HepG2 (cell line): ENCODE data around the gene MTHFD1L. TPM values are rescaled to one million over a fixed set of nuclear protein-coding genes. Genes with fewer than 3 reads are reported as not detected.

Experiments
- ATAC-seq: fragments of 200-7000 bp; cut with Tn5 transposase; 3 replicates; pipeline ENCODE4 v1.9.1; 2020; ENCODE audit warnings: mild to moderate bottlenecking, moderate library complexity
- BruUV-seq: library from RNA; stranded (reverse); fragments of 400-500 nt; replicated peaks from 2 replicates; lab custom pipeline; 2021; lab: Mats Ljungman, UMichigan
- CTCF ChIA-PET: fragments of 300-600 bp; formaldehyde crosslinking; extraction: SDS; loops from one replicate; lab custom pipeline; 2021; ENCODE audit warnings: low total read pairs, inconsistent platforms, low intra/inter-chr PET ratio; lab: Yijun Ruan, JAX
- POLR2A ChIA-PET: fragments of 350-600 bp; sonication (Branson Sonifier 250); formaldehyde crosslinking; loops from one replicate; lab custom pipeline; 2020; ENCODE audit warnings: antibody characterized with exemption, inconsistent platforms; lab: Yijun Ruan, JAX
- DNase-seq: peaks from one replicate; pipeline ENCODE4 v3.0.0-alpha.2; 2015; ENCODE audit warnings: low spot score
- FAIRE-seq: peaks from 3 replicates; lab custom pipeline; 2011; peaks lifted over from hg19 to GRCh38; lab: Jason Lieb, UNC
- H2AFZ ChIP-seq: one replicate; pipeline ENCODE4 v1.6.1; 2011; ENCODE audit warnings: low read length, inconsistent platforms
- H3K27ac ChIP-seq: fragments of 300-600 bp; 3 replicates; pipeline ENCODE4 v1.8.0; 2011; ENCODE audit warnings: mixed run types, mild to moderate bottlenecking, mixed read lengths, low read length, inconsistent platforms; ENCODE audit not compliant: insufficient read depth; ENCODE audit errors: extremely low read length
- H3K27me3 ChIP-seq, 2 experiments: fragments of 200-600 bp in 1 of 2; 2 replicates in 1 of 2; 3 replicates in 1 of 2; pipeline versions ENCODE4 v1.6.0 to v1.8.0; 2011; ENCODE audit warnings: low read length in 2 of 2, mild to moderate bottlenecking in 2 of 2, moderate library complexity in 2 of 2, inconsistent platforms in 1 of 2; ENCODE audit not compliant: insufficient read depth in 2 of 2, control insufficient read depth in 1 of 2
- H3K36me3 ChIP-seq, 2 experiments: fragments of 200-600 bp in 1 of 2; replicated peaks in 1 of 2; 2 replicates in 1 of 2; 3 replicates in 1 of 2; pipeline versions ENCODE4 v1.5.1 to v1.8.0; 2011; ENCODE audit warnings: low read length in 2 of 2, inconsistent platforms in 1 of 2; ENCODE audit not compliant: insufficient read depth in 2 of 2, control insufficient read depth in 1 of 2
- H3K4me1 ChIP-seq: 2 replicates; pipeline ENCODE4 v1.5.1; 2012; ENCODE audit warnings: low read length, inconsistent platforms; ENCODE audit not compliant: insufficient read depth
- H3K4me2 ChIP-seq: 2 replicates; pipeline ENCODE4 v1.6.0; 2011; ENCODE audit warnings: low read depth, low read length, inconsistent platforms
- H3K4me3 ChIP-seq, 3 experiments: fragments of 200-600 bp in 1 of 3; sonication (generic), shearing (Covaris generic) in 1 of 3; replicated peaks in 1 of 3; 2 replicates each; pipeline ENCODE4 v1.5.1; 2011 to 2016; ENCODE audit warnings: low read length in 3 of 3, inconsistent platforms in 2 of 3, low read depth in 2 of 3, mild to moderate bottlenecking in 2 of 3, control low read depth in 1 of 3, mixed read lengths in 1 of 3; ENCODE audit not compliant: insufficient read depth in 1 of 3
- H3K79me2 ChIP-seq: one replicate; pipeline ENCODE4 v1.6.1; 2011; ENCODE audit warnings: low read length, inconsistent platforms; ENCODE audit not compliant: insufficient read depth
- H3K9ac ChIP-seq: 2 replicates; pipeline ENCODE4 v1.6.0; 2011; ENCODE audit warnings: mild to moderate bottlenecking, low read depth, low read length, inconsistent platforms; ENCODE audit not compliant: insufficient read depth
- H3K9me3 ChIP-seq: 2 replicates; pipeline ENCODE4 v1.5.1; 2012; ENCODE audit warnings: mild to moderate bottlenecking, low read length
- H4K20me1 ChIP-seq: 2 replicates; pipeline ENCODE4 v1.6.0; 2011; ENCODE audit warnings: inconsistent platforms, mild to moderate bottlenecking, low read length, moderate library complexity; ENCODE audit not compliant: insufficient read depth
- MEIS2 ChIP-seq: sonication (generic); formaldehyde crosslinking; IDR thresholded peaks from 2 replicates; pipeline ENCODE4 v1.9.0; 2021; ENCODE audit warnings: mild to moderate bottlenecking, missing genetic modification reagents
- RBM22 ChIP-seq: fragments of 200-400 bp; formaldehyde crosslinking; optimal IDR thresholded peaks from 2 replicates; pipeline ENCODE3; 2017; ENCODE audit warnings: mild to moderate bottlenecking, low read length, moderate library complexity
- RXRB ChIP-seq: IDR thresholded peaks from 2 replicates; pipeline ENCODE4 v1.6.1; 2016; ENCODE audit warnings: borderline replicate concordance, missing genetic modification reagents, missing compliant biosample characterization
- ZFX ChIP-seq: sonication (generic); formaldehyde crosslinking; IDR thresholded peaks from 2 replicates; pipeline ENCODE4 v1.4.0; 2020; ENCODE audit warnings: mild to moderate bottlenecking, low read depth, missing genetic modification reagents, moderate library complexity
- ZNF44 ChIP-seq: sonication (generic); formaldehyde crosslinking; IDR thresholded peaks from 2 replicates; pipeline ENCODE4 v1.5.1; 2020; ENCODE audit warnings: mild to moderate bottlenecking, missing genetic modification reagents
- ZNF549 ChIP-seq: sonication (generic); formaldehyde crosslinking; IDR thresholded peaks from 2 replicates; pipeline ENCODE4 v1.5.0; 2020; ENCODE audit warnings: missing genetic modification reagents
- WGBS: methylation state at CpG from one replicate; pipeline ENCODE4 v1.1.6; 2017; ENCODE audit warnings: low lambda C conversion rate; 5-methylcytosine and 5-hydroxymethylcytosine counted together
- in situ Hi-C: cut with HindIII; loops from 2 replicates; pipeline ENCODE4 v1.10.0; 2017; ENCODE audit warnings: low pct_unique_long_range_greater_than_20kb; ENCODE audit not compliant: extremely low pct_ligation_motif_present
- intact Hi-C: fragments of 100-400 bp; cut with micrococcal nuclease; formaldehyde crosslinking; loops from one replicate; pipeline ENCODE4 v1.10.0; 2022; ENCODE audit not compliant: unreplicated experiment
- polyA plus RNA-seq, 8 experiments: library from polyadenylated mRNA; depleted of rRNA in 3 of 8; stranded (reverse) in 7 of 8; unstranded in 1 of 8; fragments of >200 nt; fragmentation: Illumina TruSeq in 4 of 8; extraction: Trizol in 4 of 8; gene quantifications; 2 replicates each; pipeline versions ENCODE4 v1.2.1 to v1.2.3, GENCODE V29; 2011 to 2016; ENCODE audit warnings: low read depth in 4 of 8, missing spikeins in 1 of 8, mixed read lengths in 1 of 8; ENCODE audit not compliant: insufficient read depth in 1 of 8
- total RNA-seq, 5 experiments: library from RNA; depleted of rRNA; stranded (reverse); fragments of >200 nt; fragmentation: Illumina TruSeq; extraction: Trizol; gene quantifications; 2 replicates each; pipeline ENCODE4 v1.2.3, GENCODE V29; 2016; ENCODE audit warnings: low read depth in 1 of 5
- TF ChIP-seq, protein P1 (sequence below): sonication (generic); formaldehyde crosslinking; IDR thresholded peaks from 2 replicates; pipeline ENCODE4 v1.5.1; 2020; ENCODE audit warnings: missing genetic modification reagents, mild to moderate bottlenecking, borderline replicate concordance
- TF ChIP-seq, protein P2 (sequence below), 2 experiments: sonication (generic) in 1 of 2; formaldehyde crosslinking in 1 of 2; IDR thresholded peaks; 2 replicates each; pipeline versions ENCODE4 v1.6.1 to v1.9.0; 2014 to 2022; ENCODE audit warnings: antibody characterized with exemption in 1 of 2, borderline replicate concordance in 1 of 2, inconsistent platforms in 1 of 2, low read depth in 1 of 2, missing genetic modification reagents in 1 of 2

MTHFD1L gene
- total and polyA plus RNA-seq, 2 of the 13 experiments (the other 11 are each of a cell fraction or from before 2014, with no cell fraction given): 24.0 to 39.6 TPM

- Histone ChIP-seq H3K27ac (no peak overlapping the region), H3K4me1 (peaks cover 42% of the 10 kb centered on the region), H3K4me3 (no peak overlapping the region), H4K20me1 (no peaks in the 10 kb centered on the region), H2AFZ (no peak overlapping the region), H3K27me3 (no peaks in the 10 kb centered on the region), H3K36me3 (no peaks in the 10 kb centered on the region), H3K9me3 (no peaks in the 10 kb centered on the region), H3K4me2 (no peak overlapping the region), H3K9ac (no peak overlapping the region), H3K79me2 (no peaks in the 10 kb centered on the region)
- intact Hi-C loops: no loop called here
- FAIRE-seq: no peak
- no TSS peak for BruUV-seq
- no peak for ATAC-seq
- CTCF ChIA-PET: no interaction called here
- TF ChIP-seq ZFX (no peak), ZNF549 (CRISPR knock-in tag) (no peak), RBM22 (peak; percentile 18), ZNF44 (CRISPR knock-in tag) (no peak), MEIS2 (CRISPR knock-in tag) (no peak), RXRB (CRISPR knock-in tag) (no peak)
- TF ChIP-seq, protein P1, sequence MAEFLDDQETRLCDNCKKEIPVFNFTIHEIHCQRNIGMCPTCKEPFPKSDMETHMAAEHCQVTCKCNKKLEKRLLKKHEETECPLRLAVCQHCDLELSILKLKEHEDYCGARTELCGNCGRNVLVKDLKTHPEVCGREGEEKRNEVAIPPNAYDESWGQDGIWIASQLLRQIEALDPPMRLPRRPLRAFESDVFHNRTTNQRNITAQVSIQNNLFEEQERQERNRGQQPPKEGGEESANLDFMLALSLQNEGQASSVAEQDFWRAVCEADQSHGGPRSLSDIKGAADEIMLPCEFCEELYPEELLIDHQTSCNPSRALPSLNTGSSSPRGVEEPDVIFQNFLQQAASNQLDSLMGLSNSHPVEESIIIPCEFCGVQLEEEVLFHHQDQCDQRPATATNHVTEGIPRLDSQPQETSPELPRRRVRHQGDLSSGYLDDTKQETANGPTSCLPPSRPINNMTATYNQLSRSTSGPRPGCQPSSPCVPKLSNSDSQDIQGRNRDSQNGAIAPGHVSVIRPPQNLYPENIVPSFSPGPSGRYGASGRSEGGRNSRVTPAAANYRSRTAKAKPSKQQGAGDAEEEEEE (CRISPR knock-in tag): no peak
- TF ChIP-seq, protein P2, sequence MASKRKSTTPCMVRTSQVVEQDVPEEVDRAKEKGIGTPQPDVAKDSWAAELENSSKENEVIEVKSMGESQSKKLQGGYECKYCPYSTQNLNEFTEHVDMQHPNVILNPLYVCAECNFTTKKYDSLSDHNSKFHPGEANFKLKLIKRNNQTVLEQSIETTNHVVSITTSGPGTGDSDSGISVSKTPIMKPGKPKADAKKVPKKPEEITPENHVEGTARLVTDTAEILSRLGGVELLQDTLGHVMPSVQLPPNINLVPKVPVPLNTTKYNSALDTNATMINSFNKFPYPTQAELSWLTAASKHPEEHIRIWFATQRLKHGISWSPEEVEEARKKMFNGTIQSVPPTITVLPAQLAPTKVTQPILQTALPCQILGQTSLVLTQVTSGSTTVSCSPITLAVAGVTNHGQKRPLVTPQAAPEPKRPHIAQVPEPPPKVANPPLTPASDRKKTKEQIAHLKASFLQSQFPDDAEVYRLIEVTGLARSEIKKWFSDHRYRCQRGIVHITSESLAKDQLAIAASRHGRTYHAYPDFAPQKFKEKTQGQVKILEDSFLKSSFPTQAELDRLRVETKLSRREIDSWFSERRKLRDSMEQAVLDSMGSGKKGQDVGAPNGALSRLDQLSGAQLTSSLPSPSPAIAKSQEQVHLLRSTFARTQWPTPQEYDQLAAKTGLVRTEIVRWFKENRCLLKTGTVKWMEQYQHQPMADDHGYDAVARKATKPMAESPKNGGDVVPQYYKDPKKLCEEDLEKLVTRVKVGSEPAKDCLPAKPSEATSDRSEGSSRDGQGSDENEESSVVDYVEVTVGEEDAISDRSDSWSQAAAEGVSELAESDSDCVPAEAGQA (IDR thresholded peaks at IDR 0.05; ENCODE audit: low read depth): no peak
- TF ChIP-seq, protein P2 (CRISPR knock-in tag; IDR thresholded peaks at IDR 0.05; ENCODE audit: borderline replicate concordance): no peak
- 73% methylated on average over 4 of the region's 4 CpGs for WGBS
- POLR2A ChIA-PET: no interaction called here
- no peak for DNase-seq
- in situ Hi-C loops: no loop called here
Observed at GRCh38 chr6:151073146-151073545, 207.6 kb downstream of the MTHFD1L start.
